Endodermal cell (in vitro differentiated cells): ENCODE results near the gene KDM1B. TPM values are rescaled to one million over a fixed set of nuclear protein-coding genes. Genes with fewer than 3 reads are reported as not detected.

Source experiments
- DNase-seq: peaks from one replicate; pipeline ENCODE4 v3.0.0-alpha.2; 2017
- H3K27ac ChIP-seq: 2 replicates; pipeline ENCODE4 v1.5.1; 2013; ENCODE audit warnings: mild to moderate bottlenecking, low read depth, low read length, moderate library complexity
- H3K27me3 ChIP-seq: 2 replicates; pipeline ENCODE4 v1.6.1; 2013; ENCODE audit warnings: mild to moderate bottlenecking, low read length, moderate library complexity; ENCODE audit not compliant: insufficient read depth, control insufficient read depth, poor library complexity, severe bottlenecking
- H3K36me3 ChIP-seq: 2 replicates; pipeline ENCODE4 v1.7.0; 2013; ENCODE audit warnings: mild to moderate bottlenecking, low read length, moderate library complexity; ENCODE audit not compliant: control insufficient read depth, insufficient read depth
- H3K4me1 ChIP-seq: one replicate; pipeline ENCODE4 v1.7.0; 2013; ENCODE audit warnings: low read length; ENCODE audit not compliant: control insufficient read depth, insufficient read depth
- H3K4me3 ChIP-seq: 2 replicates; pipeline ENCODE4 v1.5.1; 2013; ENCODE audit warnings: mild to moderate bottlenecking, low read length, moderate library complexity
- H3K9ac ChIP-seq: 2 replicates; pipeline ENCODE4 v1.6.1; 2013; ENCODE audit warnings: mild to moderate bottlenecking, low read length, moderate library complexity; ENCODE audit not compliant: poor library complexity, severe bottlenecking; ENCODE audit errors: extremely low read depth
- H3K9me3 ChIP-seq: 2 replicates; pipeline ENCODE4 v1.6.1; 2013; ENCODE audit warnings: mild to moderate bottlenecking, low read length, moderate library complexity; ENCODE audit not compliant: control insufficient read depth
- H3K27ac Mint-ChIP-seq: 2 replicates; pipeline ENCODE4 v1.8.0; 2020; ENCODE audit warnings: mixed read lengths
- H3K27me3 Mint-ChIP-seq: 2 replicates; pipeline ENCODE4 v1.8.0; 2021; ENCODE audit warnings: mild to moderate bottlenecking, mixed read lengths; ENCODE audit not compliant: insufficient read depth
- H3K36me3 Mint-ChIP-seq: 2 replicates; pipeline ENCODE4 v1.8.0; 2020; ENCODE audit warnings: low read depth, mixed read lengths
- H3K4me1 Mint-ChIP-seq: 2 replicates; pipeline ENCODE4 v1.8.0; 2020; ENCODE audit warnings: mixed read lengths
- H3K4me3 Mint-ChIP-seq: 2 replicates; pipeline ENCODE4 v1.8.0; 2020; ENCODE audit warnings: mild to moderate bottlenecking, moderate library complexity, mixed read lengths
- H3K9me3 Mint-ChIP-seq: 2 replicates; pipeline ENCODE4 v1.8.0; 2020; ENCODE audit warnings: mild to moderate bottlenecking, mixed read lengths
- WGBS, 2 experiments: methylation state at CpG; one replicate each; pipeline versions ENCODE4 v1.1.5 to v1.1.7; 2013; ENCODE audit warnings: missing lambda C conversion rate in 2 of 2, mixed read lengths in 1 of 2; ENCODE audit not compliant: insufficient coverage in 1 of 2, insufficient read length in 1 of 2; 5-methylcytosine and 5-hydroxymethylcytosine counted together
- long read RNA-seq, 4 experiments: library from polyadenylated mRNA in 2 of 4; library from RNA in 1 of 4; library from capped mRNA in 1 of 4; stranded (forward) in 3 of 4; unstranded in 1 of 4; transcript quantifications; one replicate each; pipeline ENCODE4 v2.0.0, GENCODE V29; 2020 to 2021; ENCODE audit warnings: inconsistent platforms in 1 of 4
- polyA plus RNA-seq, 2 experiments: library from polyadenylated mRNA; stranded (reverse); fragments of 50-300 nt; gene quantifications; one replicate each; pipeline ENCODE4 v1.2.3, GENCODE V29; 2013
- total RNA-seq, 2 donors: library from RNA; stranded (reverse); fragmentation: NEBNext Ultra II Directional in 1 of 2; extraction: Animal tissue kit (Norgen Biotek cat#: 25700) in 1 of 2; gene quantifications; 2 replicates in 1 of 2; 3 replicates in 1 of 2; pipeline ENCODE4 v1.2.1, GENCODE V29; 2021
- TF ChIP-seq, protein P1 (sequence below): fragments of 200-600 bp; sonication (generic); conservative IDR thresholded peaks from 2 replicates; pipeline ENCODE4 v1.5.0; 2021; ENCODE audit warnings: antibody characterized with exemption, mild to moderate bottlenecking

The KDM1B gene, protein sequence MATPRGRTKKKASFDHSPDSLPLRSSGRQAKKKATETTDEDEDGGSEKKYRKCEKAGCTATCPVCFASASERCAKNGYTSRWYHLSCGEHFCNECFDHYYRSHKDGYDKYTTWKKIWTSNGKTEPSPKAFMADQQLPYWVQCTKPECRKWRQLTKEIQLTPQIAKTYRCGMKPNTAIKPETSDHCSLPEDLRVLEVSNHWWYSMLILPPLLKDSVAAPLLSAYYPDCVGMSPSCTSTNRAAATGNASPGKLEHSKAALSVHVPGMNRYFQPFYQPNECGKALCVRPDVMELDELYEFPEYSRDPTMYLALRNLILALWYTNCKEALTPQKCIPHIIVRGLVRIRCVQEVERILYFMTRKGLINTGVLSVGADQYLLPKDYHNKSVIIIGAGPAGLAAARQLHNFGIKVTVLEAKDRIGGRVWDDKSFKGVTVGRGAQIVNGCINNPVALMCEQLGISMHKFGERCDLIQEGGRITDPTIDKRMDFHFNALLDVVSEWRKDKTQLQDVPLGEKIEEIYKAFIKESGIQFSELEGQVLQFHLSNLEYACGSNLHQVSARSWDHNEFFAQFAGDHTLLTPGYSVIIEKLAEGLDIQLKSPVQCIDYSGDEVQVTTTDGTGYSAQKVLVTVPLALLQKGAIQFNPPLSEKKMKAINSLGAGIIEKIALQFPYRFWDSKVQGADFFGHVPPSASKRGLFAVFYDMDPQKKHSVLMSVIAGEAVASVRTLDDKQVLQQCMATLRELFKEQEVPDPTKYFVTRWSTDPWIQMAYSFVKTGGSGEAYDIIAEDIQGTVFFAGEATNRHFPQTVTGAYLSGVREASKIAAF
- total RNA-seq = 1 to 10 TPM; 7.7 to 9.3 TPM
- polyA plus RNA-seq (2013, experiment 1 of 2) = 15.7 TPM
- polyA plus RNA-seq (2013, experiment 2 of 2) = 15.0 TPM
- long read RNA-seq, experiment 1, partial matches to known transcripts = 0 of 1 reads
- long read RNA-seq, experiment 1, other reads (novel, unspliced or antisense) = 1 of 1 reads
- long read RNA-seq, experiment 2, partial matches to known transcripts = 0 of 8 reads
- long read RNA-seq, experiment 2, other reads (novel, unspliced or antisense) = 8 of 8 reads
- long read RNA-seq, experiment 3, partial matches to known transcripts = 0 of 11 reads
- long read RNA-seq, experiment 3, other reads (novel, unspliced or antisense) = 11 of 11 reads
- long read RNA-seq, experiment 4 = 0 reads

DNA sequence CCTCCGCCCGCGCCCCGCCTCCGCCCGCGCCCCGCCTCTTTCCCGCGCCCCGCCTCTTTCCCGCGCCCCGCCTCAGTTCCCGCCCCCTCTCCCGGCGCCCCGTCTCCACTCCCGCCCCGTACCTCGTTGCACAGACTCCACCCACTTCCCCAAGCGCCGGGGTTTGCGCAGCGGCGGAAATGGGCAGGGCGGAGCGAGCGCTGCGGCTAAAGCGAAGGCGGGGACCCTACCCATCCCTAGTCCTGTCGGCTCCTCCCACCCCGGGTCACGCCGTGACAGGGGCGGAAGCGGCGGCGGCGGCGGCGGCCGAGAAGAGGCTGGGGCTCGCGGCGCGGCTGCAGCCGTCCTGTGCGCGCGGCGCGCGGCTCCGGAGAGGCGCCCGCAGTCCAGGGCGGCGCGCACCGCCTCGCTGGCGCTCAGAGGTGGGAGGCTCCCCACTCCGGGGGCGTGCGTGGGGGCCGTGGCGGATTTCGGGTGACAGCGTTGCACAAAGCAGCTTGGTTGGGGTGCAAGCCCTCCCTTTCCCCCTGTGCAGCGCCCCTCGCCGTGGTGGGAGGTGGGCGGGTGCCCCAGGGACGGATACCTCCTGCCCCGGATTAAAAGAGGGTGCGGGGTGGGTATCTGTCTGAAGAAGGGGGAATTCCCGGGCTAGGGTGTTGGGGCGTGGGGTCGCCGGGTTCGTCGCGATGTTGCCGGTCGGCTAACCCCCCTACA, at the start of gene KDM1B:
Gene KDM1B (plus strand): TSS at position 273 of the 714 bp plus-strand sequence. CDS start 4,474 bp downstream, outside the sequence.
- Histone ChIP-seq H3K9ac (peak within 1 kb of the TSS; percentile 80), H3K4me3 (peak within 1 kb of the TSS; percentile 91), H3K9me3 (no peaks in the 10 kb centered on the region), H3K27ac (peak within 1 kb of the TSS; percentile 53), H3K27me3 (no peaks in the 10 kb centered on the region), H3K36me3 (peaks cover 11% of the 10 kb centered on the region), H3K4me1 (peaks cover 8% of the 10 kb centered on the region)
- H3K27me3 Mint-ChIP-seq = no peaks in the 10 kb centered on the region
- WGBS, 2 experiments = 0 to 1% methylated on average over 22 to 86 of the region's 87 CpGs
- TF ChIP-seq, protein P1, sequence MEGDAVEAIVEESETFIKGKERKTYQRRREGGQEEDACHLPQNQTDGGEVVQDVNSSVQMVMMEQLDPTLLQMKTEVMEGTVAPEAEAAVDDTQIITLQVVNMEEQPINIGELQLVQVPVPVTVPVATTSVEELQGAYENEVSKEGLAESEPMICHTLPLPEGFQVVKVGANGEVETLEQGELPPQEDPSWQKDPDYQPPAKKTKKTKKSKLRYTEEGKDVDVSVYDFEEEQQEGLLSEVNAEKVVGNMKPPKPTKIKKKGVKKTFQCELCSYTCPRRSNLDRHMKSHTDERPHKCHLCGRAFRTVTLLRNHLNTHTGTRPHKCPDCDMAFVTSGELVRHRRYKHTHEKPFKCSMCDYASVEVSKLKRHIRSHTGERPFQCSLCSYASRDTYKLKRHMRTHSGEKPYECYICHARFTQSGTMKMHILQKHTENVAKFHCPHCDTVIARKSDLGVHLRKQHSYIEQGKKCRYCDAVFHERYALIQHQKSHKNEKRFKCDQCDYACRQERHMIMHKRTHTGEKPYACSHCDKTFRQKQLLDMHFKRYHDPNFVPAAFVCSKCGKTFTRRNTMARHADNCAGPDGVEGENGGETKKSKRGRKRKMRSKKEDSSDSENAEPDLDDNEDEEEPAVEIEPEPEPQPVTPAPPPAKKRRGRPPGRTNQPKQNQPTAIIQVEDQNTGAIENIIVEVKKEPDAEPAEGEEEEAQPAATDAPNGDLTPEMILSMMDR = no peak
- H3K9me3 Mint-ChIP-seq = no peaks in the 10 kb centered on the region
- peaks cover 16% of the 10 kb centered on the region for H3K36me3 Mint-ChIP-seq
- peak within 1 kb of the TSS; percentile 95 for H3K4me3 Mint-ChIP-seq
- H3K4me1 Mint-ChIP-seq = peaks cover 27% of the 10 kb centered on the region
- DNase-seq = peak; percentile 100
- peak within 1 kb of the TSS; percentile 100 for H3K27ac Mint-ChIP-seq

DNA sequence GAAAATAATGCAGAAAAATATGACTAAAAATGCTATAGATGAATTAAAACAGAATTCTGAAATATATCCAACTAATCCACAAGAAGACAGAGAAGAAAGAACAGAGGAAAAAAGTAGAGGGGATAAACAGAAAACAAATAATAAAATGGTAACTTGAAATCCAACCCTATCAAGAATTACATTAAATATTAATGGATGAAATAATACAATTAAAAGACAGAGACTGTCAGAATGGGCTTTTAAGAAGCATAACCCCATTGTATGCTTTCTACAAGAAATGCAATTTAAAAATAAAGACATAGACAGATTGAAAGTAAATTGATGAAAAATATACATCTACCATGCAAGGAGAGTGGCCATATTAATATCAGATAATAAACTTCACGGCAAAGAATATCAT, 48.2 kb upstream of the KDM1B start:
- 56 to 83% methylated on average over 1 of the region's 1 CpG for WGBS, 2 experiments
- DNase-seq = no peak
- H3K27me3 ChIP-seq = no peaks in the 10 kb centered on the region
- no peak overlapping the region for H3K27ac ChIP-seq
- Mint-ChIP-seq H3K4me3 (no peak overlapping the region), H3K9me3 (peaks cover 6% of the 10 kb centered on the region), H3K36me3 (no peaks in the 10 kb centered on the region), H3K4me1 (no peaks in the 10 kb centered on the region), H3K27me3 (no peaks in the 10 kb centered on the region), H3K27ac (no peak overlapping the region)
- H3K9ac ChIP-seq = no peak overlapping the region
- H3K9me3 ChIP-seq = no peaks in the 10 kb centered on the region
- TF ChIP-seq, protein P1 = no peak
- peak overlapping the region; percentile 49 for H3K4me3 ChIP-seq
- H3K36me3 ChIP-seq = no peaks in the 10 kb centered on the region
- H3K4me1 ChIP-seq = no peaks in the 10 kb centered on the region

DNA sequence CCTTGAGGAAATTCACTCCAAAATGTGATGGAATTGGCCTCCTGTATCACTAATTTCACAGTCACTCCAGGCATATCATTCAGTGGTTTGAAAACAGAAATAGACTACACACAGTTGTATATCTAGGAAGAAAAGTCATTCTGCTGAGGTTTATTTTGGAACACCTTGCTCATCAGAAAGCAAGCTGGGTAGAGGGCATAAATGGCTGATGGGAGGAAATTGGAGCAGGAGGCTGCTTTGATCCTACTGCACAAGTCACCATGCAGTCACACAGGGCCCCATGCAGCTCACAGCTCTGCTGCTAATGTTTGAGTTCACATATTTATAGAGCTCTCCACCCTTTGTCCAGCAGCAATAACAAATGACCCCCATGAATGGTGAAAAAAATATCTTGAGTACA, 45.1 kb upstream of the KDM1B start:
- TF ChIP-seq, protein P1 = no peak
- no peaks in the 10 kb centered on the region for H3K4me1 Mint-ChIP-seq
- H3K4me3 Mint-ChIP-seq = no peak overlapping the region

More for the DNA sequence above, 45.1 kb upstream of the KDM1B start:
- Histone ChIP-seq H3K9ac (no peak overlapping the region), H3K9me3 (no peaks in the 10 kb centered on the region), H3K36me3 (no peaks in the 10 kb centered on the region), H3K27ac (no peak overlapping the region), H3K4me3 (no peak overlapping the region), H3K27me3 (no peaks in the 10 kb centered on the region), H3K4me1 (no peaks in the 10 kb centered on the region)
- H3K27ac Mint-ChIP-seq = no peak overlapping the region
- H3K36me3 Mint-ChIP-seq = no peaks in the 10 kb centered on the region
- no peak for DNase-seq
- H3K9me3 Mint-ChIP-seq = peaks cover 6% of the 10 kb centered on the region
- no peaks in the 10 kb centered on the region for H3K27me3 Mint-ChIP-seq
